HepG2 (cell line): Measurements from ENCODE around the gene SDK2. TPM values are rescaled to one million over a fixed set of nuclear protein-coding genes. Genes with fewer than 3 reads are reported as not detected.

Experiments used
- ATAC-seq: fragments of 200-7000 bp; cut with Tn5 transposase; 3 replicates; pipeline ENCODE4 v1.9.1; 2020; ENCODE audit warnings: mild to moderate bottlenecking, moderate library complexity
- BruUV-seq: library from RNA; stranded (reverse); fragments of 400-500 nt; replicated peaks from 2 replicates; lab custom pipeline; 2021; lab: Mats Ljungman, UMichigan
- CTCF ChIA-PET: fragments of 300-600 bp; formaldehyde crosslinking; extraction: SDS; loops from one replicate; lab custom pipeline; 2021; ENCODE audit warnings: low total read pairs, inconsistent platforms, low intra/inter-chr PET ratio; lab: Yijun Ruan, JAX
- POLR2A ChIA-PET: fragments of 350-600 bp; sonication (Branson Sonifier 250); formaldehyde crosslinking; loops from one replicate; lab custom pipeline; 2020; ENCODE audit warnings: antibody characterized with exemption, inconsistent platforms; lab: Yijun Ruan, JAX
- DNase-seq: peaks from one replicate; pipeline ENCODE4 v3.0.0-alpha.2; 2015; ENCODE audit warnings: low spot score
- FAIRE-seq: peaks from 3 replicates; lab custom pipeline; 2011; peaks lifted over from hg19 to GRCh38; lab: Jason Lieb, UNC
- H2AFZ ChIP-seq: one replicate; pipeline ENCODE4 v1.6.1; 2011; ENCODE audit warnings: low read length, inconsistent platforms
- H3K27ac ChIP-seq: fragments of 300-600 bp; 3 replicates; pipeline ENCODE4 v1.8.0; 2011; ENCODE audit warnings: mixed run types, mild to moderate bottlenecking, mixed read lengths, low read length, inconsistent platforms; ENCODE audit not compliant: insufficient read depth; ENCODE audit errors: extremely low read length
- H3K27me3 ChIP-seq, 2 experiments: fragments of 200-600 bp in 1 of 2; 2 replicates in 1 of 2; 3 replicates in 1 of 2; pipeline versions ENCODE4 v1.6.0 to v1.8.0; 2011; ENCODE audit warnings: low read length in 2 of 2, mild to moderate bottlenecking in 2 of 2, moderate library complexity in 2 of 2, inconsistent platforms in 1 of 2; ENCODE audit not compliant: insufficient read depth in 2 of 2, control insufficient read depth in 1 of 2
- H3K36me3 ChIP-seq, 2 experiments: fragments of 200-600 bp in 1 of 2; replicated peaks in 1 of 2; 2 replicates in 1 of 2; 3 replicates in 1 of 2; pipeline versions ENCODE4 v1.5.1 to v1.8.0; 2011; ENCODE audit warnings: low read length in 2 of 2, inconsistent platforms in 1 of 2; ENCODE audit not compliant: insufficient read depth in 2 of 2, control insufficient read depth in 1 of 2
- H3K4me1 ChIP-seq: 2 replicates; pipeline ENCODE4 v1.5.1; 2012; ENCODE audit warnings: low read length, inconsistent platforms; ENCODE audit not compliant: insufficient read depth
- H3K4me2 ChIP-seq: 2 replicates; pipeline ENCODE4 v1.6.0; 2011; ENCODE audit warnings: low read depth, low read length, inconsistent platforms
- H3K4me3 ChIP-seq, 3 experiments: fragments of 200-600 bp in 1 of 3; sonication (generic), shearing (Covaris generic) in 1 of 3; replicated peaks in 1 of 3; 2 replicates each; pipeline ENCODE4 v1.5.1; 2011 to 2016; ENCODE audit warnings: low read length in 3 of 3, inconsistent platforms in 2 of 3, low read depth in 2 of 3, mild to moderate bottlenecking in 2 of 3, control low read depth in 1 of 3, mixed read lengths in 1 of 3; ENCODE audit not compliant: insufficient read depth in 1 of 3
- H3K79me2 ChIP-seq: one replicate; pipeline ENCODE4 v1.6.1; 2011; ENCODE audit warnings: low read length, inconsistent platforms; ENCODE audit not compliant: insufficient read depth
- H3K9ac ChIP-seq: 2 replicates; pipeline ENCODE4 v1.6.0; 2011; ENCODE audit warnings: mild to moderate bottlenecking, low read depth, low read length, inconsistent platforms; ENCODE audit not compliant: insufficient read depth
- H3K9me3 ChIP-seq: 2 replicates; pipeline ENCODE4 v1.5.1; 2012; ENCODE audit warnings: mild to moderate bottlenecking, low read length
- H4K20me1 ChIP-seq: 2 replicates; pipeline ENCODE4 v1.6.0; 2011; ENCODE audit warnings: inconsistent platforms, mild to moderate bottlenecking, low read length, moderate library complexity; ENCODE audit not compliant: insufficient read depth
- EZH2 ChIP-seq: conservative IDR thresholded peaks from 2 replicates; pipeline ENCODE4 v1.6.1; 2012; ENCODE audit warnings: mild to moderate bottlenecking, low read depth, low read length, moderate library complexity
- GABPB1 ChIP-seq: IDR thresholded peaks from 2 replicates; pipeline ENCODE4 v1.6.1; 2016; ENCODE audit warnings: mild to moderate bottlenecking, missing genetic modification reagents, moderate library complexity, missing compliant biosample characterization
- HIVEP1 ChIP-seq: sonication (generic); formaldehyde crosslinking; IDR thresholded peaks from 2 replicates; pipeline ENCODE4 v1.4.0; 2020; ENCODE audit warnings: mild to moderate bottlenecking, missing genetic modification reagents
- RELA ChIP-seq: sonication (generic); formaldehyde crosslinking; IDR thresholded peaks from 2 replicates; pipeline ENCODE4 v1.4.0; 2020; ENCODE audit warnings: missing genetic modification reagents
- SRY ChIP-seq: sonication (generic); formaldehyde crosslinking; IDR thresholded peaks from 2 replicates; pipeline ENCODE4 v1.8.0; 2022; ENCODE audit warnings: mild to moderate bottlenecking, missing genetic modification reagents
- ZBTB7B ChIP-seq: sonication (generic); formaldehyde crosslinking; IDR thresholded peaks from 2 replicates; pipeline ENCODE4 v1.4.0; 2020; ENCODE audit warnings: missing genetic modification reagents
- ZFX ChIP-seq: sonication (generic); formaldehyde crosslinking; IDR thresholded peaks from 2 replicates; pipeline ENCODE4 v1.4.0; 2020; ENCODE audit warnings: mild to moderate bottlenecking, low read depth, missing genetic modification reagents, moderate library complexity
- ZNF30 ChIP-seq: sonication (generic); formaldehyde crosslinking; IDR thresholded peaks from 2 replicates; pipeline ENCODE4 v1.5.0; 2020; ENCODE audit warnings: mild to moderate bottlenecking, missing genetic modification reagents
- ZNF446 ChIP-seq: sonication (generic); formaldehyde crosslinking; IDR thresholded peaks from 2 replicates; pipeline ENCODE4 v1.5.0; 2020; ENCODE audit warnings: mild to moderate bottlenecking, missing genetic modification reagents
- ZNF724P ChIP-seq: sonication (generic); formaldehyde crosslinking; IDR thresholded peaks from 2 replicates; pipeline ENCODE4 v1.8.0; 2022; ENCODE audit warnings: missing genetic modification reagents, borderline replicate concordance
- ZNF747 ChIP-seq: sonication (generic); formaldehyde crosslinking; IDR thresholded peaks from 2 replicates; pipeline ENCODE4 v1.8.1; 2023; ENCODE audit warnings: missing genetic modification reagents, mild to moderate bottlenecking, borderline replicate concordance
- WGBS: methylation state at CpG from one replicate; pipeline ENCODE4 v1.1.6; 2017; ENCODE audit warnings: low lambda C conversion rate; 5-methylcytosine and 5-hydroxymethylcytosine counted together
- in situ Hi-C: cut with HindIII; loops from 2 replicates; pipeline ENCODE4 v1.10.0; 2017; ENCODE audit warnings: low pct_unique_long_range_greater_than_20kb; ENCODE audit not compliant: extremely low pct_ligation_motif_present
- intact Hi-C: fragments of 100-400 bp; cut with micrococcal nuclease; formaldehyde crosslinking; loops from one replicate; pipeline ENCODE4 v1.10.0; 2022; ENCODE audit not compliant: unreplicated experiment
- polyA plus RNA-seq, 8 experiments: library from polyadenylated mRNA; depleted of rRNA in 3 of 8; stranded (reverse) in 7 of 8; unstranded in 1 of 8; fragments of >200 nt; fragmentation: Illumina TruSeq in 4 of 8; extraction: Trizol in 4 of 8; gene quantifications; 2 replicates each; pipeline versions ENCODE4 v1.2.1 to v1.2.3, GENCODE V29; 2011 to 2016; ENCODE audit warnings: low read depth in 4 of 8, missing spikeins in 1 of 8, mixed read lengths in 1 of 8; ENCODE audit not compliant: insufficient read depth in 1 of 8
- total RNA-seq, 5 experiments: library from RNA; depleted of rRNA; stranded (reverse); fragments of >200 nt; fragmentation: Illumina TruSeq; extraction: Trizol; gene quantifications; 2 replicates each; pipeline ENCODE4 v1.2.3, GENCODE V29; 2016; ENCODE audit warnings: low read depth in 1 of 5
- TF ChIP-seq, protein P1 (sequence below): sonication (generic); formaldehyde crosslinking; IDR thresholded peaks from 2 replicates; pipeline ENCODE4 v1.5.0; 2020; ENCODE audit warnings: mild to moderate bottlenecking, missing genetic modification reagents
- TF ChIP-seq, protein P2 (sequence below): IDR thresholded peaks from 2 replicates; pipeline ENCODE4 v1.6.1; 2016; ENCODE audit warnings: low read depth, borderline replicate concordance

SDK2 gene
- total and polyA plus RNA-seq, 2 of the 13 experiments (the other 11 are each of a cell fraction or from before 2014, with no cell fraction given) = not detected

DNA sequence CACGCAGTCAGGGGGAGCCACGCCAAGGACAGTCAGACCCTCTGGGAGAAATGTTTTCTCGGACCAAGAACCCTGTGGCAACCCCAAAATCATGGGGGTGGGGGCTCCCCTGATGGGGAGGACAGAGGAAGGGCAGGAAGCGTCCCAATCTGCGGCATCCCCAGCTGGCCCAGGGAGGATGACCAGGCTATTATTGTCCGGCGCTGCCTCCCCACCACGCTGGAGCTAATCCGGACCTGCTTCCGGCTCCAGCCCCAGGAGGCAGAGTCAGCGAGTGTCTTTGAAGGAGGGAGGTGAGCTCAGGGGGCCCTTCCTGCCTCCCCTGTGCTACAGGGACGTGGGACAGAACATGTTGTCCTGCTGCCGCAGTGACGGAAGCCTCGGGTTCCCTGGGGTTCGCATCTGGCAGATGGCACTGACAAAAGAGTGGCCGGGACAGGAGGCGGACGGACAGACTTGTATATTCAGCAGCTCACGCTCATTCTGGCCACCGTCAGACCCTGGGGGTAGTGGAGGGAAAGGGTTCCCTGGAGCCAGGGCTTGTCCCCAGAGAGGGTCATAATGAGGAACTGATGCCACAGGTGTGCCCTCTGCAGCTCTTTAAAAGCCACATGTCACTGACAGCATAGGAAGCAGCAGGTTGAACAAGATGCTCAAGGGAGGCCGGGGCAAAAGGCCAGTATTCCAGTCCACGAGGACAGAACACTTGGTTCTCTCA, 278.2 kb downstream of the SDK2 start:
- no peak overlapping the region for H3K4me3 ChIP-seq
- H3K27me3 ChIP-seq = peaks cover 22 to 82% of the 10 kb centered on the region in 2 experiments
- H3K79me2 ChIP-seq = no peaks in the 10 kb centered on the region
- no peaks in the 10 kb centered on the region for H4K20me1 ChIP-seq
- no peak for TF ChIP-seq ZBTB7B (CRISPR knock-in tag)
- 0 out of 2 replicates have a peak, but pooled peaks have one; percentile 29 for TF ChIP-seq HIVEP1 (CRISPR knock-in tag)
- TF ChIP-seq ZFX = no peak
- no peak for TF ChIP-seq SRY (CRISPR knock-in tag)
- TF ChIP-seq RELA (CRISPR knock-in tag) = no peak
- TF ChIP-seq GABPB1 (CRISPR knock-in tag) = 0 out of 2 replicates have a peak, but pooled peaks have one; percentile 16
- TF ChIP-seq, protein P1, sequence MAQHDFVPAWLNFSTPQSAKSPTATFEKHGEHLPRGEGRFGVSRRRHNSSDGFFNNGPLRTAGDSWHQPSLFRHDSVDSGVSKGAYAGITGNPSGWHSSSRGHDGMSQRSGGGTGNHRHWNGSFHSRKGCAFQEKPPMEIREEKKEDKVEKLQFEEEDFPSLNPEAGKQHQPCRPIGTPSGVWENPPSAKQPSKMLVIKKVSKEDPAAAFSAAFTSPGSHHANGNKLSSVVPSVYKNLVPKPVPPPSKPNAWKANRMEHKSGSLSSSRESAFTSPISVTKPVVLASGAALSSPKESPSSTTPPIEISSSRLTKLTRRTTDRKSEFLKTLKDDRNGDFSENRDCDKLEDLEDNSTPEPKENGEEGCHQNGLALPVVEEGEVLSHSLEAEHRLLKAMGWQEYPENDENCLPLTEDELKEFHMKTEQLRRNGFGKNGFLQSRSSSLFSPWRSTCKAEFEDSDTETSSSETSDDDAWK (CRISPR knock-in tag) = no peak
- no peak for TF ChIP-seq ZNF747 (CRISPR knock-in tag)
- TF ChIP-seq, protein P2, sequence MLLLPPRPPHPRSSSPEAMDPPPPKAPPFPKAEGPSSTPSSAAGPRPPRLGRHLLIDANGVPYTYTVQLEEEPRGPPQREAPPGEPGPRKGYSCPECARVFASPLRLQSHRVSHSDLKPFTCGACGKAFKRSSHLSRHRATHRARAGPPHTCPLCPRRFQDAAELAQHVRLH (CRISPR knock-in tag) = no peak
- no peak for TF ChIP-seq ZNF30 (CRISPR knock-in tag)
- no peak for TF ChIP-seq ZNF724P (CRISPR knock-in tag)
- 0 out of 2 replicates have a peak, but pooled peaks have one; percentile 9 for TF ChIP-seq EZH2
- no peak for TF ChIP-seq ZNF446 (CRISPR knock-in tag)
- no TSS peak for BruUV-seq
- ChIA-PET CTCF (interaction anchor here (3.5 kb wide), 1 partner anchor 110 kb away, joined by 11 read pairs; no protein-coding TSS in a partner anchor), POLR2A (interaction anchor here (0.9 to 1.7 kb wide), 3 partner anchors 55 to 104 kb away, joined by 3 to 8 read pairs (median 4); partner anchors contain the start of gene CPSF4L)
- no peak overlapping the region for H2AFZ ChIP-seq
- 47% methylated on average over 23 of the region's 23 CpGs for whole genome bisulfite sequencing
- no peak for FAIRE-seq
- peaks cover 59% of the 10 kb centered on the region for H3K4me1 ChIP-seq
- H3K4me2 ChIP-seq = no peak overlapping the region
- in situ Hi-C loops (no loop called here), intact Hi-C loops (no loop called here)
- DNase-seq = no peak
- no peaks in the 10 kb centered on the region for H3K9me3 ChIP-seq
- no peak overlapping the region for H3K9ac ChIP-seq
- no peak overlapping the region for H3K27ac ChIP-seq
- no peak for ATAC-seq
- no peaks in the 10 kb centered on the region for H3K36me3 ChIP-seq
